Kidney tubule cell (primary cell): ENCODE data around the gene DESI2.

Source experiments
- DNase-seq: peaks from one replicate; pipeline ENCODE4 v3.0.0-alpha.2; 2018; ENCODE audit warnings: low spot score

DESI2 gene

DNA sequence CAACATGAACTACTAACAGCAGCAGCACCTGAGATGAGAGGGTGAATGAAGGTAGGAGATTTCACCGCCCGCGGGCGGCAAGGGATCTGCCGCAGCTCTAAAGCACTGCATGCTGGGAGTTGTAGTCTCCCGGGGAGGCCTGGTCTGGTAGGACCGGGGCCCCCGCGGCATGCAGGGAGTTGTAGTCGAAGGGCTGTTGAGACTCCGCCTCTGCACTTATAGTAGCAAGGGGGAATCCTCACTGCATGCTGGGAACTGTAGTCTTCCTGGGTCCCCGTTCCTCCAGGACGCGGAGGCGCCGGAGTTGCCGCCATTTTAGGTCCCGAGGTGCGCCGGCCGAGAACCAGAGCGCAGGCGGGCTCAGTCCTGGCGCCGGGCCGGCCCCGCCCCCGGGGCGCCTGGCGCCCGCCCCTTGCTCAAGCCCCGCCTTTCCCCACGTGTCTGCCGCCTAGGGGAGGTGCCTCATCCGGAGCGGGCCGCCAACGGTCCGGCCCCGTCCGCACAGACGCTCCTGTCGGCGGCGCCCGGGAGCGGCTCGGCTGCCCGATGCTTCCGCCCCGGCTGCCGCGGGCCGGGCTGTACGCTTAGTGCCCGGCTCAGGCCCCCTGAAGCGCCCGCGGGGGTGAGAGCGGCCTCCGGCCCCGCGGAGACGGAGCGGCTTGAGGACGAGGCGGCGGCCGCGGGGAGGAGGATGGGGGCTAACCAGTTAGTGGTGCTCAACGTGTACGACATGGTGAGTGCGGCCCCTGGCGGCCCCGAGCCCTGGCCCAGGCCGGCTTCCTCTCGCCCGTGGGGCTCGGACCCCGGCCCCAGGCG lies at the start of gene DESI2:
DESI2 (plus strand) TSS at position 504 of the 816 bp plus-strand sequence; CDS start at position 692, 188 bp downstream.
- peak; percentile 100 for DNase-seq

DNA sequence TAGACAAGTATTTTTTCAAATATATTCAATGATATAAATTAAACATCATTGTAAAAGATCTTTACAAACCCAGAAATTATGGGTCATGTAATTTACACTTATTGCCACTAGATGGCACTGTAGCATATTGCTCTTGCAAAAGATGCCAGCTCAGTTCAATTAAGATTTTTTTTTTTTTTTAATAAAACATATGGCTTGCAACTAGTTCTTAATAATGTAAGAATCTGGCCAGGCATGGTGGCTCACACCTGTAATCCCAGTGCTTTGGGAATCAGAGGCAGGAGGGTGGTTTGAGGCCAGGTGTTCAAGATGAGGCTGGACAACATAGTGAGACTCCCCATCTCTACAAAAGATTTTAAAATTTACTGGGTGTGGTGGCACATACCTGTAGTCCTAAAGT lies 49.4 kb upstream of the DESI2 start:
- peak; percentile 37 for DNase-seq

DNA sequence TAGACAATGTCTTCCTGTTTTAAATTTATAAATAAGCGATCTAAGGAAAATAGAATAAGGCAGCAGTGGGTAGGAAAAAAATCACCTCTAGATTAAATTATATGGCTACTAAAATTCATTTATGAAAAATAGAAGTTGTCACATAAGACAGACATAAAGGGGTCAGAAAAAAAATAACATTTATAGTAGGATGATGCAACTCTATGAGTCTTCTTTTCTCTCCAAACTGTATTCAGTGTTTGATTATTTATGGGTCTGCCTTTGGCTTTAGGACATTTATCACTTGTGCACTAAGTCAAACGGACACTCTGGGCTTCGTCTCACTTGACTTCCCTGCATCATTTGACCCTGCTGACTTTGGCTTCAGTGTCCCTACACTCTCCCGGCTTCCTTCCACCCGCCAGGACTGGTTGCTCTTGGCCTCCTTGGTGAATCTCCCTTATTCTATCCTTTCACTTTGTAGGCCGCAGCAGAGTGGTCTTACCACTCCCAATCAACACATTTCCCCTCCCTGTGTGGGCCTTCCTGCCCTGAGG lies 47.0 kb upstream of the DESI2 start:
- DNase-seq, result no peak

DNA sequence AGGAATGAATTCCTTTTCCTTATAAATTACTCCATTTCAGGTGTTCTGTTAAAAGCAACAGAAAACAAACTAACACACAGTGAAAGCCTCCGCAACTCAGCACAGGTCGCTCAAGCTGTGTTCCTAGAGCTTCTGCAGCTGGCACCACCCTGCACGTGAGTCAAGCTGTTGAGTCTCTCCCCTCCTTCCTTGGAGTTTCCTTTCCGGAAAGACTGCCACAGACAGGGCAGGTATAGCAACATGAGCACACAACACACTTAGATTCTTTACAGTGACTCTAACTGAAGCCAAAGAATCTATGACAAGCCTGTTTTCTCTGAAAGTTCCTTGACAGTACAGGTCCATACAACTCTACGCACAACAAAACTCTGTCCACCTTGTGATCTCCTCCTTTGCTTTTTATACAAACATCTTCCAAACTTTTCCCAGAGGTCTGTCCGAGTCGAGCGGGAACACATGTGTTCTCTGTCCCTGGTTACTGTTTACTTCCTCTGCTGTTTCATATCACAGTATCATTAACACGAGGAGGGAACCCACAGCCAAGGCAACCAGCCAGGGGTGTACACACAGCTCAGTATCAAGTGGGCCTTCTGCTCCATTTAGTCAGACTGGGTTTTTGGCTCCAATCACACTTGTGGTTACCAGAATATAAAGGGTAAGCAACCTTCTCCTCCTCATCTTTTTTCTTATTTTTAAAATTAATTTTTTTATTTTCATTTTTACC lies 38.7 kb upstream of the DESI2 start:
- DNase-seq, result peak; percentile 26

DNA sequence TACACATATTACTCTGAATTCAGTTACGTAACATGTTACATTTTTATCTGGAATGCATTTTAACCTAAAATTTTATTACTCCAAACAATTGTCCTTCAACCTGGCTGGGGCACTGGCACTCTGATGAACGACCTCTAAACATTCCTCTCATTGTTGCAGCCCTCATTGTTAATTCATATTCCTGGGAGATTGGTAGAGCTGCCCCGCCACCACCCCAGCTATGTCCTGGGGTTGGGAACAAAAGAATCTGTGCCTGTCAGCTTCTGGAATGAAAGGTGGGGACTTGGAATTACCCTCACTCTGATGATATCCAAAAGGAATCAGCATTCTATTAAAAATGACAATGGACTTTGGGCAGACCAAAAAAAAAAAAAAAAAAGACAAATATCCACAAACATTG lies 38.0 kb upstream of the DESI2 start:
- no peak for DNase-seq

DNA sequence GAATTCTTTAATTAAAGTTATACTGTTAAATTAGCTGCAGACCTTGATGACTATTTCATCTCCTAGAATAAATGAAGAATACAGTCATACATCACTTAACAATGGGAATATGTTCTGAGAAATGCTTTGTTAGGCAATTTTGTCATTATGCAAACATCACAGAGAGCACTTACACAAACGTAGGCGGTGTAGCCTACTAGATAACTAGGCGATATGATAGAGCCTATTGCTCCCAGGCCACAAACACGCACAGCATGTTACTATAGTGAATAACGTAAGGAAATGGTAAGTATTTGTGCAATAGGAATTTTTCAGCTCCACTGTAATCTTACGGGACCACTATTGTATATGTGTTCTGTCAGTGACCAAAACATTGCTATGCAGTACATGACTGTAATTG lies 37.6 kb upstream of the DESI2 start:
- DNase-seq, result no peak

DNA sequence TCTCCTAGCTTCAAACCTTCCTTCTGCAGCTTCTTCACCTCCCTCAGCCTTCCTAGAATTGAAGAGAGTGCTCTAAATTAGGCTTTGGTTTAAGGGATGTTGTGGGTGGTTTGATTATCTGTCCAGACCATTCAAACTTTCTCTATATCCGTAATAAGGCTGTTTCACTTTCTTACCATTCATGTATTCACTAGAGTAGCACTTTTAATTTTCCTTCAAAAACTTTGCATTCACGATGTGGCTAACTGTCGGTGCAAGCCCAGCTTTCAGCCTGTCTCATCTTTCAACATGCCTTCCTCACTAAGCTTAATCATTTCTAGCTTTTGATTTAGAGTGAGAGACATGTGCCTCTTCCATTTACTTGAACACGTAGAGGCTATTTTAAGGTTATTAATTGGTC lies 26.2 kb upstream of the DESI2 start:
- no peak for DNase-seq

DNA sequence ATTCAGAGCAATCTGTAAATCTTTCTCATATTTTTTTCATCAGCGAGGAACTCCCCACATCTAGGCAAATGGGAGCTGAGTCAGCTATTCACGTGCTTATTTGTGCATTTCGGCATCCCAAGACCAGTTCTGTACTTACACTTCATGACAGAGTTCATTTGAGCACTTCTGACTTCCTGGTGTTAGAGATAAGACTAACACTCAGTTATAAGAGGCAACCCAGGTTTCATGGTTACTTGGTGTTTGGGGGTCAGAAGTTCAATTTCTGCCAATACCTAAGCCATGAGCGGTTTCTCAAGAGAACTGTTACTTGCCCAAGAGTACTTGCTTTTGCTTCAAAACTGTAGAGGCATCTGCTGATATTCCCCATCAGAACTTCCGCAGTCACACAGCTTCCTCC lies 24.1 kb upstream of the DESI2 start:
- no peak for DNase-seq

DNA sequence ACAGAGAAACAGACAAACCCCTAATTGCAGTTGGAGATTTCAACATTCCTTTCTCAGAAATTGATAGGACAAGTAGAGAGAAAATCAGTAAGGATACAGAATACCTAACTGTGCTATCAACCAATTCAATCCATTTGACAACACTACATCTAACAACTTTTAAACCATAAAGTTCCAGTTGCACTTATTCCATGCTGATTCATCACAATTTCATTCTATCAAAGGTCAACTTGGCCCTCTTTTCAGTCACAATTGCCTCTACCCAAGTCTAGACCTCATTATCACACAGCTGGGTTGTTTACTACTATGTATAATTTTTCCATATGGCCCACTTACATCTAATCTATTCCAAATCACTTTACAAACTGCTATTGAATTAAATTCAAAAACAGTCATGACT lies 19.8 kb upstream of the DESI2 start:
- DNase-seq, result no peak

DNA sequence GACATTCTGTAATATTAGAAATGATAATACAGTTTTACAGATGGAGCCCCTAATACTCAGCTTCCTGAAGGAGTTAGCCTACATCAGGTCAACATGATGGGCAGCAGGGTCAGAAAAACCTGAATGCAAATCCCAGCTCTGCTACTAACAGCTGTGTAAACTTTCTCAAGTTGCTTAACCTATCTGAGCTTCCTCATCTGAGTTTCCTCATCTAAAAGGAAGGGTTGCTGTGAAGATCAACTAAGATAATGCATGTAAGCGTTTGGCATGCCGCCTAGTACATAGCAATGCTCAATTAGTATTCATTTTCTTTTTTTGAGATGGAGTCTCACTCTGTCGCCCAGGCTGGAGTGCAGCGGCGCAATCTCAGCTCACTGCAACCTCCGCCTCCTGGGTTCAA lies 18.4 kb upstream of the DESI2 start:
- DNase-seq, result no peak

DNA sequence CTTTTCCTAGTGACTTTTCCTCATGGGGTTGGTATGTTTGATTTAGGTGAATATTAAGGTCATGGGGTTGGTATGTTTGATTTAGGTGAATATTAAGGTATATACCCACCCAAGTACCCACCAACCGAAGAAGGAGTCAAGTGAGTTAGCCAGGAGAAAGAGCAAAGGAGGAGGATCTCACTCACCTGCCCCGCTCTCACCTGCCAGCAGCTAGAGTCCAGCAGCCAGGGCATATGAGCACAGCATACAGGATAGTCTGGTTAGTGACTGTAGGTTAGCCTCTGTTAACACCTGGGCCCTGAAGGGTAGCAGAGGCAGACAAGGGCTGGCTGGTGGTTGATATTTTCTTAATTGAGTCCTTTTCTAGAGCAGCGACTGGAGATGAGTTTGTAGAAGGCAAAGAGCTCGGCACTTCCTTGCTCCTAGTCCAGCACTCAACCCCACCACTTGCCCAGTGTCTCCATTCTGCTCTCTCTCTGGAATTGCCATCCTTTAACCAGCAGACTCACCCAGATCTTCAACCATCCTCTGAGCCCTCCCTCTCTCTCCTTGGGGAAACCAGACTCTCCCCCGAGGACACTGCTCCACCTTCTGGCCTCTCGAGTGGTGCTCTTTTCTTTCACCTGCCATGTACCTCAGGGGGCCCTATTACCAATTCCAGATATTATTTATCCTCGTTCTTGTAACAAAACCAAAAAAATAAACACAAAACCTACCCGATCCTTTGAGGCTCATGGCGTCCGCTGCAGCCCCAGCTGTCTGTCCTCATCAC lies 16.3 kb upstream of the DESI2 start:
- no peak for DNase-seq

DNA sequence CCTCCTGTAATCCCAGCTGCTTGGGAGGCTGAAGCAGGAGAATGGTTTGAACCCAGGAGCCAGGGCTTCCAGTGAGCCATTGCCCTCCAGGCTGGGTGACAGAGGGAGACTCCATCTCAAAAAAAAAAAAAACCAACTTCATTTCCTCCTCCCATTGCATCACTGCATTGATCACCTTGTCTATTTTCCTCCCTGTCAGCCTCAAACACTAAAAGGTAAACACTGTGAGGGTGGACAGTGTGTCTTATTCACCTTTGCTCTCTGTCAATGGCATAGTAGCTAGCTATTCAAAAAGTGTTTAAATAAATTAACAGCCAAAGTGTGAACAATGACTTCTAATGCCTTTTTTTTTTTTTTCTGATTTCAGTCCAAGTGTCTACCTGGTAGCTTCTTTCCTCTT lies 13.4 kb upstream of the DESI2 start:
- no peak for DNase-seq

DNA sequence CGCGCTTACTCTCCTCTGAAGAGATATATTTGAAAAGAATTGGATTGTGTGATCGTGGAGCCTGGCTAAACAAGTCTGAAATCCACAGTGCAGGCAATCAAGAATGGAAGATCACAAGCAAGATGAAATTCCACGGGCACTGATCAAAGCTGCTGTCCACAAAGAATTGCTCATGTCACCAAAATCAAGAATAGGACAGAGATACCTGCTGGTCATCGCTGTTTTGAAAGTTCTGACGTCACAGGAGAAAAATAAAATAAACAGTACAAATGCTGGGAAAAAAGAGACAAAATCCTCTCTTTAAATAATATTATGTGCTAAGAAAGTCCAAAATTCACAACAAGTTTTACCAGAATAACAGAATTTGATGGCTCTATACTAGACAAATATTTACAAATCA lies 12.0 kb upstream of the DESI2 start:
- no peak for DNase-seq

DNA sequence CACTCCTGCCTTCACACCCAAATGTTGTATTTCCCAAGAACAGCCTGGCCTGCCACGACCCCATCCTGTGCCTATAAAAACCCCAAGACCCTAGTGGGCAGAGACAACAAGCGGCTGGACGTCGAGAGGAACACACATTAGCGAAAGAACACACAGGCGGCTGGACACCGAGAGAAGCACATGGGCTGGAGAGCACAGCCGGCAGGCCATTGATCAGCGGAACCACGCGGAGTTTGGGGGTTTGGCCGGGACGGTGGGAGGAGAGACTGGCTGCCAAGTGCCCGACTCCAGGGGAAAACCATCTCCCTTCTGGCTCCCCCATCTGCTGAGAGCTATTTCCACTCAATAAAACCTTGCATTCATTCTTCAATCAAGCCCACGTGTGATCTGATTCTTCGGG lies 10.4 kb upstream of the DESI2 start:
- no peak for DNase-seq

DNA sequence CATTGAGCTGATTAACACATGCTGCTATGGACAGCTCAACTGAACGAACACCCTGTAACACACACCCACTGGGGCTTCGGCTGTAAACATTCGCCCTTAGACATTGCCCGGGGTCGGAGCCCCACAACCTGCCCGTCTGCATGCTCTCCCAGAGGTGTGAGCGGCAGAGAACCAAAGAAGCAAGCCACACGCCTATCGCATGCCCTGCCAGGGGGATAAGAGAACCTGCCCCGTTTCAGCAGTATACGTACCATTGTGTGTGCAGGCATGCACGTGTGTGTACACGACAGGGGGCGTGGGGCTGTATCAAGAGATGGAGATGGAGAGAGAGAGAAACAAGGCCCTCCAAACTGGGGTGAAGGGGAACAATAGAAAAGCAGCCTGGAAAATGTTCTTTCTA lies 9.9 kb upstream of the DESI2 start:
- DNase-seq, result no peak

DNA sequence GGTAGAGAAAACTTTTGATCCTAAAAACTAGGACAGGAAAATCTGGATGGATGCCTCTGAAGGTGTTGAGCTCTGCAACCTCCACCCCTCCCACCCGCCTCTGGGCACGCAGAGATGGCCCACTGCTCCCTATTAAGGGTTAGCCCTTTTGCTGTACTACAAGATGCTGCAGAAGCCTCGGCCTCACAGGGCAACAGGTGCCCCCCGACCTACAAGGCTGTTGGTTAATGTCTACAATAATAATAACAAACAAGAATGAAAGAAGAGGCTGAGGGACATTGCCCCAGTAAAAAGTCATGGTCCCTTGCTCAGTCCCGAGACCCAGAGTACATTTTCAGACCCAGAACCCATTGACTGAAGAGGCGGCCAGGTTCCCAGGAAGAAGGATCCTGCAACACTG lies 7.5 kb upstream of the DESI2 start:
- DNase-seq, result no peak

DNA sequence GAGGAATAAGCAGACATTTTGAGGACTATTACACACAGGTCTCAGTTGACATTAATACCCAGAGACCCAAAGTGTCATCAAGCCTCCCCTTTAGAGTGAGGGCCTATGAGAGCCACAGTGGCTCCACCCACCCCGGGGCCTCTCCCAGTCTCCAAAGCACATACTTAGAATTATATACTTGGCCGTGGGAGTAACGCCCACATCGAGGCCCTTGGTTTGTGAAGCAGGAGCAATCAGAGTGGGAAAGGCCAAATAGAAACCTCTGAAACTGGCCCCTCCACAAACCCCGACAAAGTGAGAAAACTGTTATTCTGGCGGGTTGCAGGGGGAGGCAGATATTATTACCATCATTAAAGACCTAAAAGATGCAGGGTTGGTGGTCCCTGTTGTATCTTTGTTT lies 7.0 kb upstream of the DESI2 start:
- no peak for DNase-seq

DNA sequence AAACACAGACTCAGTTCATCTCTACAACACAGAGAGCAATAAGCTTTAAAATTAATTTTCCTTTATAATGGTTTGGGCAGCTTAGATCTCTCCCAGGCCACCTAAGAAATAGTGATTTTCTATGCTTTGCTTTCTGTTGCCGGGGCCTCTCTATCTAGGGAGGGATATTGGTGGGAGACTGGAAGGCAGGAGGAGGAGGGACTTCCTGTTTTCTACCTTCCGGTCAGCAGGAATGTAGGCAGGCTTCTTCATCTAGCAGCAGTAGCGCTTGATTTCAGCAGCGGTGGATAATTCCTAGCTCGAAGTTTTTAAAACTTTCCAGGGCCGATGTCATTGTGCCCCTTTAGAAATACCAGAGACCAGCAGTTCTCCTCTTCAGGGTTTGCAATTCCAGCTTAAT lies 5.1 kb upstream of the DESI2 start:
- no peak for DNase-seq

DNA sequence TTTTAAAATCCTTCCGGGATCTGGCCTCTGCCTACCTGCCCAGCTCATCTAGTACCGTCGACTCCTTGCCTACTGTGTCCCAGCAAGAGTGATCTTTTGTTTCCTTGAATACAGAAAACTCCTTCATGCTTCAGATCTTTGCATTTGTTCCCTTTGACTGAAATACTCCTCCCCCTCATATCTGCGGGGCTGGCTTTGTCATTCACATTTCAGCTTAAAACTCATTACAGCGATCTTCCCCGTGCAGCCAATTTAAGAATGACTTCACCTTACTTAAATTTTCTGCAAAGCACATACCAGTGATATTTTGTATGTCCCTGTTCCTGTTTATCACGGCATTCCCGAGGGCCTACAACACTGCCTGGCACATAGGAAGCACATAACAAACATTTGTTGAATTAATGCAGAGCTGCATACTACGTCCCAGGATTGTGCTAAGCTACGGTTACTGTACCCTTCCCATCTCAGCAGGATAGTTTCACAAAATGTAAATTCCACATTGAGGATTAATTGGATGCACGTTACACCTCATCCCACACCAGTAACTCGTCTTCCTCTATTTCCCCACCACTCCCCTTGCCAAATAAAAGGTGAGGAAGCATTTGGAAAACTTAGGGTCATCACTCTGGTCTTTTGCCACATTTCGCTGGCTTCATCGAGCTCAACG lies 837 bp upstream of the DESI2 start:
- DNase-seq, result peak; percentile 29

DNA sequence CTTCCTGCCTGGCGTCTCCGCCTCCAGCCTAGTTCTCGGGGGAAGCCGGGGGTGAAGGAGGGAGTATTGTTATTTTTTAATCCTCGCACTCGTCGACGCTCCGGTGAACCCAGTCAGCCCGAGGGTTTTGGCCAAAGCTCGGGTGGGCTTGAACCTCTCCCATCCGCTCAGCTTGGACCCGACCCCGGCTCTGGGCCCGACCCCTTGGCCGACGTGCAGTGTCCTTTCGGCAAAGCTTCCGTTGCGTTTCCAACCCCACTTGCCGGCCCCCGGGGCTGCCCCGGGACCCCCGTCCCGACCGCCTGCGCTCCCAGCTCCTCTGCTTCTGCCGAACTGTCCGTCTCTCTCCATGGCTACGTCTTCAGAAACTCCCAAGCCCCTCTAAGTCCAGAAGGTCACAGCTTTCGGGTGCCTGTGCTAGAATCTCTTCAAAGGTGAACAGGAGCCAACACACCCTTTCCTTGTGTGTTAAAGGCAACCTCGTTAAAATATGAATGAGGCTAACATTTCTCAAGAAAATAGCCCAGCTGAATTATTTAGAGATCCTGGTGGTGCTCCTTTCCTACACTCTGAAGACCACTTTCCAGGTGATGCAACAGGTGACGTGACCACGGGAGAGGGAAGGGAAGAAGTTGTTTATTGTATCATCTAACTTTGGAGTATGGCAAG lies 647 bp downstream of the DESI2 start:
- DNase-seq, result peak; percentile 30
